ENCODE results near the gene KCNMA1.

- TF ChIP-seq CTCF (IDR thresholded peaks at IDR 0.05) (no peak), EP300 (IDR thresholded peaks at IDR 0.05) (no peak), POLR2AphosphoS5 (IDR thresholded peaks at IDR 0.05) (no peak), POLR2A (IDR thresholded peaks at IDR 0.05) (no peak)
Measured at GRCh38 chr10:76945166-76945565, 692.4 kb downstream of the KCNMA1 start.
